Measurements from ENCODE around the gene POP4. TPM values are rescaled to one million over a fixed set of nuclear protein-coding genes. Genes with fewer than 3 reads are reported as not detected.

The POP4 gene
- total RNA-seq, 1 donor from 2014 or later, result 119 TPM

DNA sequence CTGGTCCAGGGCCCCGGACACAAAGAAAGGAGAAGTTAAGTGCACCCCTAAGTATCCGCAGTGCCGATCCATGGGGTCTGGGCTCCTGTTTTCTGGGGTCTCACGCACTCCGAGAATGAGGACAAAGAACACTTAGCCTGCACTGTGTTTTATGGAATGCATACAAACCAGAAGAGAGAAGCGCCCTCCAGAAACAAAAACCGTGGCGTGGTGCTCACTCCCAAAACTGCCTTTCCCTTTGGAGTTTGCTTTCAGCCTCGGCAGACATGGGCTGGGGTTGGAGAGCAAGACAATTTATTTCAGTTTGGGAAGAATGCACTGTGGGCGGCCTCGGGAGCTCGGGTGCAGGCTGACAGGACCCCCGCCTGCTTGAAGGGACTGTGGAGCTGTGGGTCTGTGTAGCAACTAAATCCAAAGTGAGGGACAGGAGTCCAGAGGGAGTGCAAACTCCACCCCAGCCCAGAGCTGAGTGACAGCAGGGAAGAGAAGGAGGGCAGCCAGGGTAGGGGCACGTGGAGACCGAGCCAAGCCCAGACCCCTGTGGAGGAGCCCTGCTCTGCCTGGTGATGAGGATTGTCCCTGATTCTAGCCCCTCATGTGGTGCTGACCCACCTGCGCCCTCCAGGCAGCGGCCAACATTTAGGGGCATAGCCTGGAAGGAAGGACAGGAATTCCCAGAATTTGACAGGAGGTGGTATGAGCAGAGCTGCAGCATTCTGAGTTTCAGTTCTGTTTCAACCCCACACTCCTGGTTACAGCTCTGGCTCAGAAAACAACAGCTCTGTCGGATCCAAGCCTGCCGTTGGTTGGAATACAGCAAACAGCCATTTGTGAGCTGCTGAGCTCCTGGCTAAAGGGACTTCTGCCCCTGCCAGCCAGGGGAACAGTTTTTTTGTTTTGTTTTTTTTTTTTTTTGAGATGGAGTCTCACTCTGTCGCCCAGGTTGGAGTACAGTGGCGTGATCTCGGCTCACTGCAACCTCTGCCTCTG is 37.8 kb upstream of the POP4 start:
- no peaks in the 10 kb centered on the region for H3K36me3 Mint-ChIP-seq (ENCODE audit: low read depth)
- no peak for DNase-seq (ENCODE audit: low spot score)
- no peak overlapping the region for H3K27ac Mint-ChIP-seq
- peaks cover 32% of the 10 kb centered on the region for H3K27me3 Mint-ChIP-seq (ENCODE audit: insufficient read depth)
- intact Hi-C loops (cut with micrococcal nuclease), result no loop called here
- peaks cover 4% of the 10 kb centered on the region for H3K9me3 Mint-ChIP-seq
- peaks cover 19% of the 10 kb centered on the region for H3K4me1 Mint-ChIP-seq (ENCODE audit: low read depth)
- no peak overlapping the region for H3K4me3 Mint-ChIP-seq

- H3K36me3 Mint-ChIP-seq (ENCODE audit: low read depth), result no peaks in the 10 kb centered on the region
- H3K27me3 Mint-ChIP-seq (ENCODE audit: insufficient read depth), result peaks cover 37% of the 10 kb centered on the region
- intact Hi-C loops (cut with micrococcal nuclease), result no loop called here
- peaks cover 4% of the 10 kb centered on the region for H3K9me3 Mint-ChIP-seq
- no peak overlapping the region for H3K27ac Mint-ChIP-seq
- no peak overlapping the region for H3K4me3 Mint-ChIP-seq
- peaks cover 19% of the 10 kb centered on the region for H3K4me1 Mint-ChIP-seq (ENCODE audit: low read depth)
- DNase-seq (ENCODE audit: low spot score), result no peak
Observed at GRCh38 chr19:29569038-29569911, 36.8 kb upstream of the POP4 start.

- intact Hi-C loops (cut with micrococcal nuclease), result no loop called here
- Mint-ChIP-seq H3K27me3 (ENCODE audit: insufficient read depth) (peaks cover 48% of the 10 kb centered on the region), H3K36me3 (ENCODE audit: low read depth) (no peaks in the 10 kb centered on the region), H3K4me1 (ENCODE audit: low read depth) (peaks cover 15% of the 10 kb centered on the region), H3K4me3 (no peak overlapping the region), H3K9me3 (no peaks in the 10 kb centered on the region), H3K27ac (no peak overlapping the region)
- DNase-seq (ENCODE audit: low spot score), result no peak
Observed at GRCh38 chr19:29571181-29571580, 34.9 kb upstream of the POP4 start.

DNA sequence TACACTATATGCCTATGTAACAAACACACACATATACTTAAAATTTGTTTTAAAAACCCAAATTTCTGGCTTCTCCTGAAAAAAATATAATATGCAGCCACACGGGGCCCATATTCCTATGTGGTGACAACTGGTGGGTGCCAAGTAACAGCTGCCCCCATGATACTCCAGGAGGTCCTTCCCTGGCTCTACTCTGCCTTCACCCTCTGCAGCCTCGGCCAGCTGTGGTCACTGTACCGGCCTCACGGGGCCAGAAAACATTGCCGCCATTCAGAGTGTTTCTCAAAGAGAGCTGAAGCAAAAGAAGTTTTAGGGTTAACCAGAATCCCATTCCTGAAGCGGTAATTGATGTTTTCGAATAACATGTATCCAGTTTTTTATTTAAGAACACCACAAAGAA is 32.6 kb upstream of the POP4 start:
- Mint-ChIP-seq H3K9me3 (no peaks in the 10 kb centered on the region), H3K4me3 (no peak overlapping the region), H3K36me3 (ENCODE audit: low read depth) (no peaks in the 10 kb centered on the region), H3K27me3 (ENCODE audit: insufficient read depth) (peaks cover 38% of the 10 kb centered on the region), H3K27ac (no peak overlapping the region), H3K4me1 (ENCODE audit: low read depth) (peaks cover 34% of the 10 kb centered on the region)
- intact Hi-C loops (cut with micrococcal nuclease), result no loop called here
- no peak for DNase-seq (ENCODE audit: low spot score)

- Mint-ChIP-seq H3K9me3 (no peaks in the 10 kb centered on the region), H3K36me3 (ENCODE audit: low read depth) (no peaks in the 10 kb centered on the region), H3K27ac (no peak overlapping the region), H3K4me3 (no peak overlapping the region), H3K4me1 (ENCODE audit: low read depth) (peaks cover 31% of the 10 kb centered on the region), H3K27me3 (ENCODE audit: insufficient read depth) (peaks cover 35% of the 10 kb centered on the region)
- intact Hi-C loops (cut with micrococcal nuclease), result no loop called here
- DNase-seq (ENCODE audit: low spot score), result no peak
Observed at GRCh38 chr19:29574510-29574909, 31.6 kb upstream of the POP4 start.

- intact Hi-C loops (cut with micrococcal nuclease), result loop anchor here (1.0 kb wide), 4 partner anchors 11 to 34 kb away; partner anchors contain the start of gene POP4
- H3K4me1 Mint-ChIP-seq (ENCODE audit: low read depth), result peaks cover 29% of the 10 kb centered on the region
Observed at GRCh38 chr19:29576046-29576606, 30.0 kb upstream of the POP4 start.

DNA sequence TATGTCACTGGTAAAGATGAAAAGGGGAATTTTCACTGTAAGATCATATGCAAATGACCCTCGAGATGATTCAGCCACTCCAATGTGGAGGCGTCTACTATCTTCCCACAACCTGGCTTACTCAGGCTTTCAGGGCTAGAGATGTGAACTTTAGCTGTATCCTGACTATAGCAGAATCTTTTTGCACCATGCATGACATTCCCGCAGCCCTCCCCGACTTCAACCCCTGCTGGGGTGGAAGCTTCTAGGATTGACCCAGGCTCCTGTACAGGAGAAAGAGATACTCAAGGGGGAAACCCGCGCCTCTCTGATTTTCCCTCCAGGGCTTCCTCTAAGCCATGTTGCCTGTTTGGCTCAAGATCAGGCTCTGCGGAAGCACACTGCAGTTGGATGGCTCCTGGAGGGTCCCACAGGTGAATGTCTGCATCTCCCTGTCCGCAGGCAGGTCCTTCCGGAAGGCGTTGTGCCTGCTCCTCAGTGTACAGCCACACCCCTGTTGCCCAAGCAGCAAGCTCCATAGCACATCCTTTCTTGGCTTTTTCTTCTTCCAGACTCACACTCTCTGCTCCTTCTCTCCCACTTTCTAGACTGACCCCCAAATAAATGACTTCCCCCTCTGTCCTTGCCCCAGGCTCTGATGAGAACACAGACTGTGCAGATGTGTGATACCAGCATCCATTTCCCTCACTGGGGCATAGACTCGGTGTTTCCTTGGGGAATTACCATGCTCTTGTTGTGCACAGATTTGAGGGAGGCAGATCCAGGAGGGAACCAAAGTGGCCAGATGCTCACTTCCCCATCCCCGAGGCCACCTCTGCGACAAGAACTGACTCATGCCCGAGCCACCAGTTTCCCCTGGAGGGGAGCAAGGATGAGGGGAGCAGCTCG is 29.1 kb upstream of the POP4 start:
- Mint-ChIP-seq H3K36me3 (ENCODE audit: low read depth) (no peaks in the 10 kb centered on the region), H3K27ac (no peak overlapping the region), H3K4me3 (no peak overlapping the region), H3K9me3 (peaks cover 10% of the 10 kb centered on the region), H3K4me1 (ENCODE audit: low read depth) (peaks cover 29% of the 10 kb centered on the region), H3K27me3 (ENCODE audit: insufficient read depth) (peaks cover 21% of the 10 kb centered on the region)
- intact Hi-C loops (cut with micrococcal nuclease), result loop anchor here (1.0 kb wide), 4 partner anchors 10 to 33 kb away; partner anchors contain the start of gene POP4
- DNase-seq (ENCODE audit: low spot score), result no peak

More at GRCh38 chr19:29576046-29576606, 30.0 kb upstream of the POP4 start:
- peaks cover 4% of the 10 kb centered on the region for H3K9me3 Mint-ChIP-seq
- peaks cover 24% of the 10 kb centered on the region for H3K27me3 Mint-ChIP-seq (ENCODE audit: insufficient read depth)
- H3K27ac Mint-ChIP-seq, result peak overlapping the region; percentile 54
- DNase-seq (ENCODE audit: low spot score), result no peak
- no peaks in the 10 kb centered on the region for H3K36me3 Mint-ChIP-seq (ENCODE audit: low read depth)
- peak overlapping the region; percentile 7 for H3K4me3 Mint-ChIP-seq

- Mint-ChIP-seq H3K36me3 (ENCODE audit: low read depth) (no peaks in the 10 kb centered on the region), H3K4me3 (no peak overlapping the region), H3K4me1 (ENCODE audit: low read depth) (peaks cover 33% of the 10 kb centered on the region), H3K27me3 (ENCODE audit: insufficient read depth) (peaks cover 21% of the 10 kb centered on the region), H3K27ac (no peak overlapping the region), H3K9me3 (peaks cover 10% of the 10 kb centered on the region)
- intact Hi-C loops (cut with micrococcal nuclease), result no loop called here
- DNase-seq (ENCODE audit: low spot score), result no peak
Observed at GRCh38 chr19:29577649-29577963, 28.5 kb upstream of the POP4 start.

- H3K4me3 Mint-ChIP-seq, result no peak overlapping the region
- H3K27me3 Mint-ChIP-seq (ENCODE audit: insufficient read depth), result peaks cover 21% of the 10 kb centered on the region
- H3K9me3 Mint-ChIP-seq, result peaks cover 10% of the 10 kb centered on the region
- no peak for DNase-seq (ENCODE audit: low spot score)
- no peaks in the 10 kb centered on the region for H3K36me3 Mint-ChIP-seq (ENCODE audit: low read depth)
- intact Hi-C loops (cut with micrococcal nuclease), result no loop called here
- H3K27ac Mint-ChIP-seq, result no peak overlapping the region
- H3K4me1 Mint-ChIP-seq (ENCODE audit: low read depth), result peaks cover 41% of the 10 kb centered on the region
Observed at GRCh38 chr19:29578349-29578748, 27.7 kb upstream of the POP4 start.

DNA sequence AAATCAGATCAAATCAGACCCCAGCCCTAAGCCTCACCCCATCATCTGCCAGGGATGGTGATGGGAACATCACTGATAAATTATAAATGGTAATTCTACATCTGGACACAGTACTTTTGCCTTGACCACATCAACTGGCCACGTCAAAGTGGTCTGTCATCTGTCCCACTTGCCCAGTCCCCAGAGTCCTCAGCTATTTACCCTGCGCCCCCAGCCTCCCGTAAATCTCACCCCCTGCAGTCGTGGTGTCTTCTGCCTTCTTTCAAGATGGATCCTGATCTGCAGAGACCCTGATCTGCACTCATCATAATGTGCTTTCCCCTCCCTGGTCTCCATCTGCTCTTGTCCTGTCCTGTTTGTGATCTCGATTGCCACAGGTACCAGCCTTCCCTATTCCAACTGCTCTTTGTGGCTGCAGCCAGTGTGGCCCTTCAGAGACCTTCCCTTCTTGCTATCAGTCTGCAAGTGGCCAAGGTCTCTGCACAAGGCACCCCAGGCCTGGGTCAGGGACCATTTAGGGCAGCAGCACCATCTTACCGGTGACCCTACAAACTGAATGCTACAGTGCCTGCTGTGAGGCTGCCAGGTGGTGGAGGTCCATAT is 26.7 kb upstream of the POP4 start:
- Mint-ChIP-seq H3K36me3 (ENCODE audit: low read depth) (no peaks in the 10 kb centered on the region), H3K27me3 (ENCODE audit: insufficient read depth) (peaks cover 12% of the 10 kb centered on the region), H3K9me3 (peaks cover 15% of the 10 kb centered on the region), H3K4me3 (no peak overlapping the region), H3K27ac (no peak overlapping the region), H3K4me1 (ENCODE audit: low read depth) (peaks cover 50% of the 10 kb centered on the region)
- DNase-seq (ENCODE audit: low spot score), result no peak
- intact Hi-C loops (cut with micrococcal nuclease), result no loop called here

DNA sequence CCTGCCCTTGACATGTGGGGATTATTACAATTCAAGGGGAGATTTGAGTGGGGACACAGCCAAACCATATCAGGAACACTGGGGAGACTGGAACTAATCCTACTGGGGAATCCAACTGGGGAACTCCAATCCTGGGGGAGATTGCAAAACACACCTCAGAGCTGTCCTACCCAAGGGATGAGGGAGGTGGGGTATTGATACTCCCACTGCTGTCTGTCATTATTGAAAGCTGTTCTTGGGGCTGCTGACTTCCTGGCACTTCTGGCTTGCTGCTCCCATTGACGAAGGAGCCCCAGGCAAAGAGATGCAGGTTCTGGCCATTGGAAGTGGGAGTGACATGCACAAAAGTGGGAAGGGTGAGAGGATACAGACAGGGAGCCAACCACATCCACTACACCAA is 24.7 kb upstream of the POP4 start:
- peaks cover 46% of the 10 kb centered on the region for H3K4me1 Mint-ChIP-seq (ENCODE audit: low read depth)
- intact Hi-C loops (cut with micrococcal nuclease), result loop anchor here (10.0 kb wide), 2 partner anchors 253 to 1633 kb away; no protein-coding TSS in a partner anchor
- H3K27ac Mint-ChIP-seq, result no peak overlapping the region
- no peak for DNase-seq (ENCODE audit: low spot score)
- peaks cover 15% of the 10 kb centered on the region for H3K9me3 Mint-ChIP-seq
- H3K27me3 Mint-ChIP-seq (ENCODE audit: insufficient read depth), result no peaks in the 10 kb centered on the region
- no peak overlapping the region for H3K4me3 Mint-ChIP-seq
- H3K36me3 Mint-ChIP-seq (ENCODE audit: low read depth), result no peaks in the 10 kb centered on the region
